IPS DF 6.9 (cell line): ENCODE results near the gene RAB11FIP4.

Experiments
- DNase-seq: peaks from one replicate; pipeline ENCODE4 v3.0.0-alpha.2; 2013; ENCODE audit warnings: low read depth, low spot score
- H3K27ac ChIP-seq: one replicate; pipeline ENCODE4 v1.5.1; 2013; ENCODE audit warnings: low read length, control low read depth
- H3K27me3 ChIP-seq: 2 replicates; pipeline ENCODE4 v1.6.1; 2013; ENCODE audit warnings: mild to moderate bottlenecking, low read length; ENCODE audit not compliant: control insufficient read depth, insufficient read depth
- H3K36me3 ChIP-seq: 2 replicates; pipeline ENCODE4 v1.6.1; 2013; ENCODE audit warnings: low read length; ENCODE audit not compliant: control insufficient read depth, insufficient read depth
- H3K4me1 ChIP-seq: 2 replicates; pipeline ENCODE4 v1.6.1; 2013; ENCODE audit warnings: low read length; ENCODE audit not compliant: control insufficient read depth, insufficient read depth
- H3K4me3 ChIP-seq: 2 replicates; pipeline ENCODE4 v1.5.1; 2013; ENCODE audit warnings: mild to moderate bottlenecking, low read length
- H3K9me3 ChIP-seq: 2 replicates; pipeline ENCODE4 v1.6.1; 2013; ENCODE audit warnings: low read length, inconsistent platforms; ENCODE audit not compliant: control insufficient read depth, insufficient read depth
- WGBS: extraction: QIAGEN DNeasy Blood & Tissue Kit; methylation state at CpG from one replicate; pipeline ENCODE4 v1.1.7; 2013; ENCODE audit warnings: mixed read lengths, missing lambda C conversion rate; ENCODE audit not compliant: insufficient read length, insufficient coverage; 5-methylcytosine and 5-hydroxymethylcytosine counted together

The RAB11FIP4 gene

DNA sequence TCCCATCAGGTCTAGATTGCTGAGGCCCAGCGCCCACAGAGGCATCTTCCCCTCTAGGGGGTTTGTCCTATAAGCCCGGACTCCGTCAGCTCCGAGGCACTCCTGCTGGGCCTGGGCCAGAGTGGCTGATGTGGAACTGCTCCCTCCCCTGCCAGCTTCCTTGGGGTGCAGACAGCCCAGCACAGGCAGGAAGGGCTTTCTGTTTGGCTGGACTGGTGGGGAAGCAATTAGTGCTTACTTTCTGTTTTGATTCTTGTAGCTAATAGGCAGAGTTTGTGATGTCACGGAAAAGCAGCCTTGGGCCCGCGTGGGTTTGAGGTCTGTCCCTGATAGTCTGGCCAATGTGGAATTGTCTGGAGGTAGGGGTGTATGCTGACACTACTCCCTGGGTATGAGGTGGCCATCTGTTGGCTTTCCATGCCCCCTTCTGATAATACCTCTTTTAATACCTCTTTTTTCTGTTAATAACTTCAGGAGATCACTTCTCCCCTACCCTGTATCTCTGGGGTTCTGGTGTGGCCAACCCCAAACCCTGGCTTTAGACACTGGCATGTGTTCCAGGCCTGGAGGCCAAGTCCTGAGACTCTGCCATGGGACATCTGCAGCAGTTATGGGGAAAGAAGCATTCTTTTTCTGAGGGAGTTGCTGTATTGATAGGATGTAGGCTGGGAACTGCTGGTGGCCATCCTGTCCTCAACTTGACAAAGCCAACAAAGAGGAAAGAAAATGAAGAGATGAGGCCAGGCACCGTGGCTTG, 190.9 kb downstream of the RAB11FIP4 start:
- no peaks in the 10 kb centered on the region for H3K36me3 ChIP-seq
- no peak for DNase-seq
- no peaks in the 10 kb centered on the region for H3K9me3 ChIP-seq
- no peaks in the 10 kb centered on the region; the same call in 1 of the 2 replicates for H3K4me1 ChIP-seq
- no peaks in the 10 kb centered on the region for H3K27me3 ChIP-seq
- H3K27ac ChIP-seq, result no peak overlapping the region
- WGBS, result no CpG with 5 or more reads among the region's 8 CpGs
- no peak overlapping the region for H3K4me3 ChIP-seq

DNA sequence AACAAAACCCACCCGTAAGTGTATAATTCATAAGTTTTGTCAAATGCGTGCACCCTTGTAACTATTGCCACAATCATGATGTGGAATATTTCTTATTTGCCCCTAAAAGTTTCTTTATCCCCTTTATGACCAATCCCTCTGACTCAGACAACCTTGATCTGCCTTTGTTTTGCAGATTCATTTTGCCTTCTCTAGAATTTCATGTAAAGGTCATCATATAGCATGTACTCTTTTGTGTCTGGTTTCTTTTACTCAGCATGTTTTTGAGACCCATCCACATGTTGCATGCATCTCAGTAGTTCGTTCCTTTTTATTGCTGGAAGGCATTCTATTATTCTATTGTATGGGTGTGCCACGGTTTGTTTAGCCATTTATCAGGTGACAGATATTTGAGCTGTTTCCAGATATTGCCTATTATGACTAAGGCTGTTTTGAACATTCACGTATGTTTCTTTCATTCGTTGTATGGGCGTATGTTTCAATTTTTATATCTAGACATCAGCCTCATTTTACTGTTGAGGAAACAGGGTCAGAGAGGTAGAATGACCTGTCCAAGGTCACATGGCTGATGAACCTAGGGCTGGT, 192.4 kb downstream of the RAB11FIP4 start:
- Histone ChIP-seq H3K27me3 (no peaks in the 10 kb centered on the region), H3K4me1 (no peaks in the 10 kb centered on the region; the same call in 1 of the 2 replicates), H3K9me3 (no peaks in the 10 kb centered on the region), H3K36me3 (no peaks in the 10 kb centered on the region), H3K27ac (no peak overlapping the region), H3K4me3 (no peak overlapping the region)
- no peak for DNase-seq
- WGBS, result no CpG with 5 or more reads among the region's 7 CpGs

DNA sequence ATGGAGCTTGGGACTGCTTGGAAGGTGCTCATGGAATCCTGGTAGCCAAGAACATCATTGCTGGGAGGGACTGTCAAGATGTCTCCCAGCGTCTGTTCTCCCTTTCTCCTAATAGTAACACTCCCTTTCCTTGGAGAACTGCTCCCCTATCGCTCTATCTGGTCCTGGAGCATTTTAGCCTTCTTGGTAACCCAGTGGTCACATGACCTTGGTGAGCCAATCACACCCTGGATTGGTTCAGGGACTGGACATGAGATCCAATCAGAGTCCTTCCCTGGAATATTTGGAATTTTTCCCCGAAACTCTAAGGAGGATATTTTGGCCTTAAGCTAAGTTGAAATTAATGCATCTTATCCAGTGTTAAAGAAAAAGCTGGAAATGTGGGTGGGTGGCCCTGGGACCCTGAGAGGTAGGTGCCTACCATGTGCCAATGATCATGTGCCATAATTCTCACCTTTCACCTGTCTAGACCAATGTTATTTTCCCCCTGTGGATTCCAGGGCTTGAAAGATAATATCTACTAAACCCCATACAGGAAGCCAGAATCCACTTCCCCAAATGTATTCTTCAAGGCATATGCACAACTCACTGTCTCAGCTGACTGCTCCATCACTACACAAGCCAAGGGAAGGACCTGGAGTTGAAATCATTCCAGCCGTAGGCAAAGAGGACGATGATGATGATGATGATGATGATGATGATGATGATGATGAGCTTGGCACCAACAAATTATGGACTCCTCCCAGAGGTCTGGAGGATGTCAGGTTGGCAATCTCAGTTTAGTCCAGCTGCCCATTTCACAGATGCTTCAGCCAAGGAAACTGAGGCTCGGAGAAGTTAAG, 193.2 kb downstream of the RAB11FIP4 start:
- Histone ChIP-seq H3K4me3 (no peak overlapping the region), H3K4me1 (no peaks in the 10 kb centered on the region; the same call in 1 of the 2 replicates), H3K27ac (no peak overlapping the region), H3K27me3 (no peaks in the 10 kb centered on the region), H3K36me3 (no peaks in the 10 kb centered on the region), H3K9me3 (no peaks in the 10 kb centered on the region)
- DNase-seq, result no peak
- WGBS, result no CpG with 5 or more reads among the region's 6 CpGs

DNA sequence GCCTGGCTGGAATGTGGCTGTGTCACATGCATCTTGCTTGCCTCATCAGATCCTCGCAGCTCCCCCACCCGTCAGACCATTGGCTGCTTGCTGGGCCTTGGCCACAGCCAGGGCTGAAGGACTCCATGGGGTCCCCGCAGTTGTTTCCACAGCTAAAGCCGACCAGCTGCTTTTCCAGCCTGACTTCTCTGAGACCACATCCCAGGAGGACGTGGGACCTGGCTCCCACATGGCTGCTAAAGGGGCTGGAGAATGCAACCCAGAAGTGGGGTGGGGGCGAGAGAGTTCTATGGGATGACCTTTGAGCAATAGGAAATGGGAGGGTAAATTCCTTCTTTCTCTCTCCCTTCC, 193.8 kb downstream of the RAB11FIP4 start:
- WGBS, result no CpG with 5 or more reads among the region's 6 CpGs
- H3K27ac ChIP-seq, result no peak overlapping the region
- no peaks in the 10 kb centered on the region for H3K36me3 ChIP-seq
- DNase-seq, result no peak
- H3K4me1 ChIP-seq, result no peaks in the 10 kb centered on the region; the same call in 1 of the 2 replicates
- no peaks in the 10 kb centered on the region for H3K27me3 ChIP-seq
- H3K4me3 ChIP-seq, result no peak overlapping the region
- no peaks in the 10 kb centered on the region for H3K9me3 ChIP-seq

DNA sequence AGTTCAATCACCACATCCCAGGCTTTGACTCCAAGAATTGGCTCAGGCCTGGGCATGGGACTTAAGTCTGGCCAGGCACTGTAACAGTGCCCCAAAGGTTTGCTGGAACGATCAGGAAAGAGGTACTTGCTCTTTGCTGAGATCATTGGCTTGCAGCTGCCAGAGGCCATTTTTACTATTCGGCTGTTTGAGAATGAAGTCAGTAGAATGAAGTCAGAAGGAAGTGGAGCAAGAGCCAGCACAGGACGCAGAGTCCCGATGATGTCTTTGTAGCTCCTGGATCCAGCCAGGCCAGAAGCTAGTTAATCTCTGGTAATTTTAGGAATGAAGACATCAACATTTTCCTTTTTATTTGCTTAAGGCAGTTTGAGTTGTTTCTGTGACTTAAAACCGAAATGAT, 195.5 kb downstream of the RAB11FIP4 start:
- WGBS, result no CpG with 5 or more reads among the region's 5 CpGs
- no peaks in the 10 kb centered on the region for H3K9me3 ChIP-seq
- H3K36me3 ChIP-seq, result no peaks in the 10 kb centered on the region
- H3K4me1 ChIP-seq, result no peaks in the 10 kb centered on the region
- no peak overlapping the region for H3K4me3 ChIP-seq
- no peak for DNase-seq
- no peaks in the 10 kb centered on the region for H3K27me3 ChIP-seq
- H3K27ac ChIP-seq, result no peak overlapping the region

DNA sequence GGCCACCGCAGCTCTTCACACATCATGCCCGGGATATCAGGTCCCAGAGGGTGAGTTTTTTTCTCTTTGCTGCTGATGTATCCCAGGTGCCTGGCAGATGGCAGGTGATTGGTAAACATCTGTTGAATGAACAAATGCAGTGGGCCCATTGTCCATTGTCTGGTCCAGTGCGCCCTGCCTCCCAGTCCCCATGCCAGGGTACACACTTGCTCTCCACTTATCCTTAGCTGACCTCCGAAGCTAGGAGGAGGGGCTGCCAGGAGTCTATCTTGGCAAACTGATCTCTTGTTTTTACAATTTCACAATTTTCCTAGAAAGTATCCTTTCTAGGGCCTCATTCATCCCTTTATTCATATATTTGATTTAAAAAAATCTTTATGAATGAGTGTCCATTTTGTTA, 196.0 kb downstream of the RAB11FIP4 start:
- Histone ChIP-seq H3K9me3 (no peaks in the 10 kb centered on the region), H3K4me3 (no peak overlapping the region), H3K27ac (no peak overlapping the region), H3K4me1 (no peaks in the 10 kb centered on the region), H3K36me3 (no peaks in the 10 kb centered on the region), H3K27me3 (no peaks in the 10 kb centered on the region)
- no CpG with 5 or more reads among the region's 4 CpGs for WGBS
- no peak for DNase-seq
